Ovary (tissue), 3 donors: Measurements from ENCODE around the gene DEPDC4.

Source experiments
- POLR2A ChIP-seq: fragments of 450-650 bp; IDR thresholded peaks from one replicate; pipeline ENCODE4 v1.6.1; 2017; ENCODE audit warnings: antibody characterized with exemption, mild to moderate bottlenecking, moderate library complexity
- TF ChIP-seq, protein P1 (sequence below), 3 donors: fragments of 450-650 bp in 2 of 3; fragments of 200-600 bp in 1 of 3; IDR thresholded peaks; one replicate each; pipeline versions ENCODE4 v1.5.1 to v1.8.0; 2016 to 2022; ENCODE audit warnings: antibody characterized with exemption in 3 of 3, mild to moderate bottlenecking in 1 of 3
- donor health status: DM: no; HTN: no; CAD: no.

DNA sequence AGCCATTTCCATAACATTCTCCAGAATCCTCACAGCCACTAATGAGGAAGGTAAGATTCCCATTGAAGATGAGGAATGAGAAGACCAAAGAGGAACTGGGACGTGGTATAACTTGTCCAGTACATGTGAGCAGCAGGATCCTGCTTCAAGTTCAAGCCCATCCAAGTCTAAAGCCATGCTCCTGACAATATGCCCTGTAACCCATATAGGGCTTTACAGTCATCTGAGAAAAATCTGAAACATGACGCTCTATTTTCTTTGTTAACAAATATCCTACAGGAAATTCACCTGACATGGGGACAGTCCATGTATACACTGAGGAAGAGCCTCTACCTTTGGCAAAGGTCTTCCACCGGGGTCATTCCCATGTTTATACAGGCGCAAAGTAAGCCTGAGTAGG is 69.4 kb downstream of the DEPDC4 start:
- TF ChIP-seq, protein P1, sequence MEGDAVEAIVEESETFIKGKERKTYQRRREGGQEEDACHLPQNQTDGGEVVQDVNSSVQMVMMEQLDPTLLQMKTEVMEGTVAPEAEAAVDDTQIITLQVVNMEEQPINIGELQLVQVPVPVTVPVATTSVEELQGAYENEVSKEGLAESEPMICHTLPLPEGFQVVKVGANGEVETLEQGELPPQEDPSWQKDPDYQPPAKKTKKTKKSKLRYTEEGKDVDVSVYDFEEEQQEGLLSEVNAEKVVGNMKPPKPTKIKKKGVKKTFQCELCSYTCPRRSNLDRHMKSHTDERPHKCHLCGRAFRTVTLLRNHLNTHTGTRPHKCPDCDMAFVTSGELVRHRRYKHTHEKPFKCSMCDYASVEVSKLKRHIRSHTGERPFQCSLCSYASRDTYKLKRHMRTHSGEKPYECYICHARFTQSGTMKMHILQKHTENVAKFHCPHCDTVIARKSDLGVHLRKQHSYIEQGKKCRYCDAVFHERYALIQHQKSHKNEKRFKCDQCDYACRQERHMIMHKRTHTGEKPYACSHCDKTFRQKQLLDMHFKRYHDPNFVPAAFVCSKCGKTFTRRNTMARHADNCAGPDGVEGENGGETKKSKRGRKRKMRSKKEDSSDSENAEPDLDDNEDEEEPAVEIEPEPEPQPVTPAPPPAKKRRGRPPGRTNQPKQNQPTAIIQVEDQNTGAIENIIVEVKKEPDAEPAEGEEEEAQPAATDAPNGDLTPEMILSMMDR (IDR thresholded peaks at IDR 0.05) = no peak
- no peak for TF ChIP-seq POLR2A
